Measurements from ENCODE around the gene CASP14.

GRCh38 chr19:15096223-15096622 is 46.9 kb downstream of the CASP14 start:
- TF ChIP-seq NFYA (IDR thresholded peaks at IDR 0.05; ENCODE audit: borderline replicate concordance, low read depth, low read length) (no peak), EZH2 (IDR thresholded peaks at IDR 0.05; ENCODE audit: borderline replicate concordance, control insufficient read depth, low read depth, low read length) (no peak), FOXM1 (IDR thresholded peaks at IDR 0.05; ENCODE audit: low read depth, low read length) (no peak), MYC (IDR thresholded peaks at IDR 0.05; ENCODE audit: insufficient read depth, insufficient read length, insufficient replicate concordance, low read length, severe bottlenecking) (no peak), RAD21 (IDR thresholded peaks at IDR 0.05; ENCODE audit: insufficient read depth, low read depth, low read length) (no peak), KAT2A (conservative IDR thresholded peaks at IDR 0.05; ENCODE audit: control insufficient read depth, low read depth, low read length) (no peak), ZBTB33 (IDR thresholded peaks at IDR 0.05) (no peak), BCL3 (IDR thresholded peaks at IDR 0.05; ENCODE audit: borderline replicate concordance, insufficient read depth, low read depth, low read length, poor library complexity, severe bottlenecking) (no peak), REST (IDR thresholded peaks at IDR 0.05; ENCODE audit: low read depth, low read length) (no peak), POLR2AphosphoS5 (IDR thresholded peaks at IDR 0.05; ENCODE audit: low read length) (no peak), BCL11A (IDR thresholded peaks at IDR 0.05; ENCODE audit: low read depth, low read length) (no peak)

All from GM12878 (cell line).